ENCODE results near the gene AEBP2.

AEBP2 gene

GRCh38 chr12:19561411-19561961 lies 122.2 kb downstream of the AEBP2 start:
- no peak overlapping the region for H3K27ac ChIP-seq
- DNase-seq = no peak
- TF ChIP-seq CTCF (IDR thresholded peaks at IDR 0.05; ENCODE audit: low read depth, low read length) = no peak
- H3K4me3 ChIP-seq (ENCODE audit: low read depth, low read length) = no peak overlapping the region
- no peaks in the 10 kb centered on the region for H3K36me3 ChIP-seq
- H3K9me3 ChIP-seq (ENCODE audit: severe bottlenecking) = no peaks in the 10 kb centered on the region
- H3K27me3 ChIP-seq (ENCODE audit: insufficient read depth, low read depth, severe bottlenecking) = no peaks in the 10 kb centered on the region
